M059J (cell line): ENCODE measurements around the gene SPOCK2. TPM values are rescaled to one million over a fixed set of nuclear protein-coding genes. Genes with fewer than 3 reads are reported as not detected.

ENCODE experiments used
- DNase-seq: peaks from one replicate; pipeline ENCODE4 v3.0.0-alpha.2; 2012; ENCODE audit warnings: low read depth
- total RNA-seq: library from RNA; depleted of rRNA; stranded (reverse); fragments of >200 nt; shearing (Covaris generic); gene quantifications from 2 replicates; pipeline ENCODE4 v1.2.3, GENCODE V29; 2014

The SPOCK2 gene
- total RNA-seq, 1 experiment from 2014 or later, result not detected

DNA sequence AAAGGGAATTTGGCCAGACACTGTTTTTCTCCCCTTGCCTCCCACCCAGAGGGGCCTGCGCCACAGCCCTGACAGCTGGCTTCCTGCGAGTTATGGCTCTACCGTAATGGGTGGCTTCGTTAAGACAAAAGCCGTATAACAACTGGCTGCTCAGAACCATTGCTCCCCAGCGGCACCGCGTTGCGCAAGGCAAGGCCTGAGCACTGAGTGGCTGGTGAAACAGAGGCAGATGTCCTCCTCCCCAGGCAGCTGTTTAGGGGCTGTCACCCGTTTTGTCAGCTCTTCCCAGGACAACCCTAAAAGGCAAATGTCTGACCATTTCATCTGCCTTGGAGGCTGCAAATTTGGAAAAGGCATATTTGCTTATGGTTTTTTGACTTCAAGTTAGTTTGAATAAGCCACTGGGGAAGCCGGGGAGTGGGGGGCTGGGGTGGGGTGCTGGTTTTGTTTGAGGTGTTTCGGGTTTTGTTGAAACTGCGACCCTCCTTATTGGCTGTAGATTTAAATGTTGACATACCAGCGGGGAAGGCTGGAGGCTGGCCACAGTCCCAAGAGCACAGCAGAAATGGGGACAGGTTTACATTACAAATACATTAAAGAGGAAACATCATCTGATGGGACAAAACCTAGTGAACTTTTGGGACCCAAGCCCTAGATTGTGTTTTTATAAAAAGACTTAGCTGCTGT is 681 bp upstream of the SPOCK2 start:
- no peak for DNase-seq

GRCh38 chr10:72087392-72087968 is 871 bp downstream of the SPOCK2 start:
- DNase-seq, result no peak

GRCh38 chr10:72086466-72087391 is 1.6 kb downstream of the SPOCK2 start:
- DNase-seq, result no peak

- no peak for DNase-seq
Observed at GRCh38 chr10:72085864-72086465, 2.4 kb downstream of the SPOCK2 start.

DNA sequence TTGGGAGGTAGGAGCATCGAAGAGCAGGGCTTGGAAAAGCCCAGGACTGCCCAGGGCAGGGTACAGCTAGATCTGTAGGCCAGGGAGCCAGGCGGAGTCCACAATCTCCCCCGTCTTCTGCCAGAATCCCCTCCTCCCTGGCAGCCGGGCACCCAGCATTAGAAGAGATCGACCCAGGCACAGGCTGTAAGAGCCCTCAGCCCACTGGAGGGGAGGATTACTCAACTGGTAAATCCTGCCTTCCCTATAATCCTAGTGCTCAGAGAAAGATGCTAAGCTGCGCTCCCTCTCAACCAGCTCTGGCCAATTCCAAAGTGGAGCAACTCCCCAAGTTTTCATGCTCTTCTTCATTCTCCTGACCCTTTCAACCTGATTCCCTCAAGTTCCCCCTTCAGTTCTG is 3.2 kb downstream of the SPOCK2 start:
- no peak for DNase-seq

DNA sequence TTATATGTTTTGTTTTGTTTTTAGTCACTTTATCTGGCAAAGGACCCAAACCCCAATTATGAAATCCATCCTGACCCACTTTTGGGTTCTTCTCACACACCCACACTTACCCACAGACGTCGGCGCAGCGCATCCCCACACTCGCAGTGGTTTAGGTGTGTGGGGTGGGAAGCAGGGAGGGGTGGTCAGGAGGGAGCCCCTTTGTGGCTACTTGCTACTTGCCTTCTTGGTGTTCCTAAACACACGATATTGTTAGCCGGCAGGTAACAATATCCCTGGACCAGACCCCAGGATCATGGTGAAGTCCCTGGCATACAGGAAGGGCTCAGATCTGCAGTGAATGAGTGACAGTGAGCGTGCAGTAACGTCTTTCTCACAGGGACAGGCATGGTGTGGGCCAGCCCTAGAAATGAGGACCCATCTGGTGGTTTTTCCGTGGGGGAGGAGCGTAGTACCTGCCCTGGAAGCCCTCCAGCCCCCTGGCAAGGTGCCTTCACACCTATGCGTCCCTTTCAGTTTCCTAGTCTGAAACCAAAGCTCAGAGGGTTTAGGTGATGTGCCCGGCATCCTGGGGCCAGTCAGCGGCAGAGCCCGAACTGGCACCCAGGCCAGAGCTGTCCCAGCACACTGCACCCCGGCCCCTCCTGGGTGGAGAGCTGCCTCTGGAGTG is 4.4 kb downstream of the SPOCK2 start:
- no peak for DNase-seq

DNA sequence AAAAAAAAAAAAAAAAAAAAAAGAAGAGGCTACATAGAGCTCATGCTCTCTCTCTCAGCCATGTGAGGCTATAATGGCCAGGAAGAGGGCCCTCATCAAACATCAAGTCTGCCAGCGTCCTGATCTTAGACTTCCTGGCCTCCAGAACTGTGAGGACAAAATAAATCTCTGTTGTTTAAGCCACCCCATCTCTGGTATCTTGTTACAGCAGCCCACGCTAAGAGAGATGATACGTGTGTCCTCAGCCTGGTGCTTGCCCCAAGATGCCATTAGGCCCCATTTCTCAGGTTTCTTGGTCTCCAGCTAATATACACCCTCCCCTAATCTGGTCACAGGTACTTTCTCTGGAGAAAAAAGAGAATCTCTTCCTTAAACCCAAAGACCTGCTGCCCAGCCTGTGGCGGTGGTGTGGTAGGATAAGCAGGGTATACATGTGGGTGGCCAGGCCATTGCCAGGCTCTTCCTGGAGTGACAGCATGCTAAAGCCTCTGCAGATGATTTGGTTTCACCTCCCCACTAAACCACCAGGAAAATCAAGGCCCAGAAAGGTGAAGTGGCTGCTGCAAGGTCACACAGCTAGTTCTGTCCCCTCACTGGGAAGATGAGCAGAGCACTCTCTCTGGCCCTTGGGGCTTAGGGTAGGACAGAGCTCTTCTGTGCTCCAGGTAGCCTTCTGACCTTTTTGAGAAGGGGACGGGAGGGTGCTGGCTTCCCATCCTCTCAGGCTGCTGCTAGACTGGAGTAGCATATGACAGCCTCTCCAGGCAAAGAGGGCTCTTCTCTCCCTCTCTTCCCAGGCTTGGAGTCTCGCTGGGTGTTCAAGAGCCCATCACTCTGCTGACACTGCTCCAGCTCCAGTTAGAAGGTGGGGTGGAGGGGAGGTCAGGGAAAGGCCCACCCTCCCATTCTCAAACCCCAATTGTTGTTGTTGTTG is 5.2 kb downstream of the SPOCK2 start:
- DNase-seq, result no peak

- DNase-seq, result no peak
Observed at GRCh38 chr10:72081772-72082590, 6.4 kb downstream of the SPOCK2 start.

- DNase-seq, result no peak
Observed at GRCh38 chr10:72081210-72081609, 7.1 kb downstream of the SPOCK2 start.

- no peak for DNase-seq
Observed at GRCh38 chr10:72080042-72080975, 8.0 kb downstream of the SPOCK2 start.

DNA sequence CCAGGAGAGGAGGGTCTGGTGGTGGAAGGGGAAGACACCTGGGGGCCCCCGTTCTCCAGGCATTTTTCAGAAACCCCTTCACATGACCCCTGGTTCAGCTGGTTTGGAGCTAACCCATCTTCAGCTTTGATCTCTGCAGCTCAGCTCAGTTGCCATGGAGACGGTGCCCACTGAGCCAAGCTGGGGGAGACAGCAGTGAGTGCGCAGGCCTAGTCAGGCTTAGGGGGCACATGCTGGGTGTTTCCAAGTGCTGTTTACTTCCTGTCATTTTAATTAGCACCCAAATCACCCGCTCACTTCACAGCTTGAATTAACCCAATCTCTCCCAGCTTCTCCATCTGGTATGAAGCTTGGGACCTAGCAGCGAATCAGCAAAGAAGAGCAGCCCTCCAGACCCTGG is 9.0 kb downstream of the SPOCK2 start:
- no peak for DNase-seq

DNA sequence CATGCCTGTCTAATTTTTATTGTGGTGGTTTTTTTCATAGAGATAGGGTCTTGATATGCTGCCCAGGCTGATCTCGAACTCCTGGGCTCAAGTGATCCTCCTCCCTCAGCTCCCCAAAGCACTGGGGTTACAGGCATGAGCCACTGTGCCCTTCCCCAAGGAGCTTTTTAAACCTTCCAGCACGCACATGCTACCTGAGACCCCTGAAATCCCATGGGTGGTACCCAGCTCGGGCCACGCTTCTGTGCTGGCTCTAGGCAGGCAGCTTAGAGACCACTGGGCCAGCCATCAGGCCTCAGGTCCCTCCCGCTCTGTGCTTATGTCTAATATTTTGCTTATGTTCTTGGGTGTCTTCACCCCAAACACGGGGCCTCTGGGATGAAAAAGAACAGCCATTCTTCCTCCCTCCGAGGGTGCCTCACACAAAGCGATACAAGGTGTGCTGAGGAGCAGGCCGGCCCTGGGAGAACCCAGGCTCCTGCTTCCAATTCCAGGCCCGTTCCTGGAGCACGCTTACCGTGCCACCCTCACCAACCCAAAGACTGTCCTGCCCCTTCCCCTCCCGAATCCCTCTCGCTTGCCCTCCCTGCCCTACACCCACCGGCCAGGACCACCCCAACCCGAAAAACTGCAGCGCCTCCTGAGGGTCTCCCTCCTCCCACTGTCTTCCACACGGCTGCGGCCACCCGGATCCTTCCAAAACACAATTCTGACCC is 10.9 kb downstream of the SPOCK2 start:
- DNase-seq, result no peak

- no peak for DNase-seq
Observed at GRCh38 chr10:72076756-72077155, 11.6 kb downstream of the SPOCK2 start.

DNA sequence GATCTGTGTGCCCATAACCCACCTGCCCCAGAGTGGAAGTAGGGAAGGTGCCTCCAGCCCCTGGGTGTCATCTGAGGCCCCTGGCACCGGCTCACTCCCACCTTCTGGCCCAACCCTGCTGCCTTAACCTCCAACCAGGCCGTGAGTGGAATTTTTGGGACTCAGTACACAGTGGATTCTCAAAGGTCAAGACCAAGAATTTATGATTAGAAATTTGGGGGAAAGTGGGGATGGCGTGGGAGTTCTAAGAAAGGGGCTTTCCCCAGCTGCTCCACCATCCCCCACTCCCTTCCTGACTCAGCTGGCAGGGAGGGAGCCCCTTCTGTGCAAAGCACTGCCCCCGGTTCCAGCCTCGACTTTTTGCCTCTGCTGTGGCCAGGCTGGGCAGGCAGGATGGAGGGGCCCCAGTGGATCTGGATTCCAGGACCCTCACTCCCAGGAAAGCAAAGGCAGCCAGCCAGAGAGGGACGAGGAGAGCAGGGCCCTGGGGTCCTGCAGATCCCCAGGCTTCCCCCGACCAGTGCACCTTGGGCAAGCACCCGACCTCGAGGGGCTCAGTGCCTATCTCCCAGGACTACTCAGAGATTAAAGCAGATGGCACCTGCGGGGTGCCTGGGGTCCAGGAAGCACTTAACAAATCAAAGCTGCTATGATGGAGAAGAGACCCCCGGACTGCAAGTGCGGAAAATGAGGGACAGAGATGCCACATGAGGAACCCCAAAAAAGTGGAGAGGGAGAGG is 12.8 kb downstream of the SPOCK2 start:
- DNase-seq, result no peak

DNA sequence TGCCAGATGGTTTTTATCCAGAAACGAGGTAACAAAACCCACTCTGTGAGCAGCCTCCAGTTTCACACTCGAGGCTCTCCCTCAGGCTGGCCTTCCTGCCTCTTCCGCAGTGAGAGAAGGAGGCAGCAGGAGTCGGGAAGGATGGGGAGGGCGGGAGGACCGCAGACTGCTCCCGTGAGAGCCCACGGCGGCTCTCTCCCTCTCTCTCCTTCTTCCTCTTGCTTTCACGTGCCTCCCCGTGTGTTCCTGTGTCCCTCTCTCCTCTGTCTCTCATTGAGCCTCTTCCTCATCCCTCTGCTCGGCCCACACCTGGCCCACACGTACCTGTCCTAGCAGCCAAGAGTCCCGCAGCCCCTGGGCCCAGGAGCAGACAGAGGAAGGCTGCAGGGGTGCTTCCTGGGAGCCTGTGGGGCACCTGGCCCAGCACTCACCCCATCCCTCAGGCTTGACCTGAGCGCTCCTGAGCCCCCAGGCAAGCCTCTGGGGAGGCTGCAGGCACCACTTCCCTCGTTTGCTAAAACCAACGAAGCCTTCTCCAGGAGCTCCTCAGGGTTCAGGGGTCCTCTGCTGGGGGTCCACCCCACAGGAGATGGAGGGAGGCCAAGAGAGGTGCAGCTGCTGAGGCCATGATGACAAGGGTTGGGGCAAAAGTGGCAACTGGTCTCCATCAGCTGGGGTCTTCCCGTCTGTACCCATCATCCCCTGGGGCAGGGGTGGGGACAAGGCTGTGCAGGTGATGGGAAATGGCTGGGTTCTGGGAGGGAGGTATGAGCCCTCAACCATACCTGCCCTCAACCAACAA is 13.6 kb downstream of the SPOCK2 start:
- DNase-seq, result no peak
